ENCODE data around the gene CEP112.

Gene CEP112

GRCh38 chr17:65633146-65633881, 558.6 kb downstream of the CEP112 start:
- H3K27ac ChIP-seq = peak overlapping the region; percentile 10; the same call in 1 of the 2 replicates
- TF ChIP-seq, protein P1, sequence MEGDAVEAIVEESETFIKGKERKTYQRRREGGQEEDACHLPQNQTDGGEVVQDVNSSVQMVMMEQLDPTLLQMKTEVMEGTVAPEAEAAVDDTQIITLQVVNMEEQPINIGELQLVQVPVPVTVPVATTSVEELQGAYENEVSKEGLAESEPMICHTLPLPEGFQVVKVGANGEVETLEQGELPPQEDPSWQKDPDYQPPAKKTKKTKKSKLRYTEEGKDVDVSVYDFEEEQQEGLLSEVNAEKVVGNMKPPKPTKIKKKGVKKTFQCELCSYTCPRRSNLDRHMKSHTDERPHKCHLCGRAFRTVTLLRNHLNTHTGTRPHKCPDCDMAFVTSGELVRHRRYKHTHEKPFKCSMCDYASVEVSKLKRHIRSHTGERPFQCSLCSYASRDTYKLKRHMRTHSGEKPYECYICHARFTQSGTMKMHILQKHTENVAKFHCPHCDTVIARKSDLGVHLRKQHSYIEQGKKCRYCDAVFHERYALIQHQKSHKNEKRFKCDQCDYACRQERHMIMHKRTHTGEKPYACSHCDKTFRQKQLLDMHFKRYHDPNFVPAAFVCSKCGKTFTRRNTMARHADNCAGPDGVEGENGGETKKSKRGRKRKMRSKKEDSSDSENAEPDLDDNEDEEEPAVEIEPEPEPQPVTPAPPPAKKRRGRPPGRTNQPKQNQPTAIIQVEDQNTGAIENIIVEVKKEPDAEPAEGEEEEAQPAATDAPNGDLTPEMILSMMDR (conservative IDR thresholded peaks at IDR 0.05) = no peak
- TF ChIP-seq ZFX (IDR thresholded peaks at IDR 0.05) = no peak

- H3K27ac ChIP-seq = no peak overlapping the region
- TF ChIP-seq, protein P1 (conservative IDR thresholded peaks at IDR 0.05) = no peak
- no peak for TF ChIP-seq ZFX (IDR thresholded peaks at IDR 0.05)
Measured at GRCh38 chr17:65630502-65630901, 561.4 kb downstream of the CEP112 start.

- peak overlapping the region; percentile 0; the same call in 1 of the 2 replicates for H3K27ac ChIP-seq
- TF ChIP-seq ZFX (IDR thresholded peaks at IDR 0.05) = no peak
- TF ChIP-seq, protein P1 (conservative IDR thresholded peaks at IDR 0.05) = no peak
Measured at GRCh38 chr17:65629234-65629690, 562.7 kb downstream of the CEP112 start.

GRCh38 chr17:65628644-65629036, 563.3 kb downstream of the CEP112 start:
- TF ChIP-seq, protein P1 (conservative IDR thresholded peaks at IDR 0.05) = no peak
- no peak for TF ChIP-seq ZFX (IDR thresholded peaks at IDR 0.05)
- peak overlapping the region; percentile 0; the same call in 1 of the 2 replicates for H3K27ac ChIP-seq

DNA sequence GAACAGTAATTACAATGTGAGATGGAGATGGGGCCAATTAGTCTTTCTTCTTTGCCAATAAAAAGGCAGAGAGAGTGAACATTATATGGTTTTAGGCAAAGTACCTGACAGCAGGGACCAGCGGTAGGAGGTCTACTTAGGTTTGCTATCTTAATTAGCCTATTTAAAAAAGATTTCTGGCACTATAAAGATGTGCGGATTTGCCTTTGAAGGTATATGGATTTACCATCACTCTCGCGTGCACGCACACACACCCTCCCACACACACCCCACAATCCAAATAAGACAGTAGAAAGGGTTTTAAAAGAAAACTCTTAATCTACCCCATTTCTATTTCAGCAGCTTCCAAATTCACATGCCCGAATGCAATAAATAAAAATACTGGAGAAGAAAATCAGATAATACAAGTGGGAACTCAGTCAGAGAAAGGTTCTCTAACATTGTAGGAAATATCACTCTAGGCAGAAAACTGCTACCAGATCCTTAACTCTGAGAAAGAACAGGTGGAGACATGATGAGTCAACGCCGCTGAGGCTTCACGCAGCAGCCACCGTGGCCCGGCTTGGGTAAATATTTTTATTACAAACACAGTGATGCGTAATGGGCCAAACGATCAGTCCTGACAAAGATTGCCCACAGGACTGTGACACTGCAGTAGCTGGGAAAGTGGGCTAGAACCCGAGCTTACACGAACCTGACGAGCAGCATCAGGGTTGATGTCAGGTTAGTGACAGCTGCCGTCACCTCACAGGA, 563.9 kb downstream of the CEP112 start:
- H3K27ac ChIP-seq = no peak overlapping the region
- no peak for TF ChIP-seq ZFX (IDR thresholded peaks at IDR 0.05)
- TF ChIP-seq, protein P1 (conservative IDR thresholded peaks at IDR 0.05) = no peak

DNA sequence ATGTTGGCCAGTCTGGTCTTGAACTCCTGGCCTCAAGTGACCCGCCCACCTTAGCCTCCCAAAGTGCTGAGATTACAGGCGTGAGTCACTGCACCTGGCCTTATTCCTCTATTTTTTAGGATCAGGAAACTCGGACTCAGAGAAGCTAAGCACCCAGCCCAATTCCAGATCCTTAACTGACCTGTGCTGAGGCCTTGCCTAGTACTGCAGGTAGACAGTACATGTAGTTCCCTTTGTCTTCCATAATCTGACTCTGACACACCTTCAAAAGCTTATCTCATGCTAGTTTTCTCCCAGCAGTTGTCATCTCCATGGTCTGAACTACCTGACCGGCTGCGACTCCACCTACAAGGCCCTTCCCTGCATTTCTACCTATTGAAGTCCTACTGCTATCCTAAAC, 564.8 kb downstream of the CEP112 start:
- no peak overlapping the region for H3K27ac ChIP-seq
- TF ChIP-seq ZFX (IDR thresholded peaks at IDR 0.05) = no peak
- TF ChIP-seq, protein P1 (conservative IDR thresholded peaks at IDR 0.05) = no peak

- TF ChIP-seq ZFX (IDR thresholded peaks at IDR 0.05) = no peak
- TF ChIP-seq, protein P1 (conservative IDR thresholded peaks at IDR 0.05) = no peak
- H3K27ac ChIP-seq = no peak overlapping the region
Measured at GRCh38 chr17:65626451-65626850, 565.5 kb downstream of the CEP112 start.

All from C4-2B (cell line).